Measurements from ENCODE around the gene ABHD3.
A peak's percentile ranks its signal among the peaks of the same experiment; 100 is the strongest.
"Not testable (repeated sequence)": the region's sequence is repeated elsewhere in the genome, so short reads cannot be mapped to it uniquely, and the experiment has no call there.

ABHD3 gene

DNA sequence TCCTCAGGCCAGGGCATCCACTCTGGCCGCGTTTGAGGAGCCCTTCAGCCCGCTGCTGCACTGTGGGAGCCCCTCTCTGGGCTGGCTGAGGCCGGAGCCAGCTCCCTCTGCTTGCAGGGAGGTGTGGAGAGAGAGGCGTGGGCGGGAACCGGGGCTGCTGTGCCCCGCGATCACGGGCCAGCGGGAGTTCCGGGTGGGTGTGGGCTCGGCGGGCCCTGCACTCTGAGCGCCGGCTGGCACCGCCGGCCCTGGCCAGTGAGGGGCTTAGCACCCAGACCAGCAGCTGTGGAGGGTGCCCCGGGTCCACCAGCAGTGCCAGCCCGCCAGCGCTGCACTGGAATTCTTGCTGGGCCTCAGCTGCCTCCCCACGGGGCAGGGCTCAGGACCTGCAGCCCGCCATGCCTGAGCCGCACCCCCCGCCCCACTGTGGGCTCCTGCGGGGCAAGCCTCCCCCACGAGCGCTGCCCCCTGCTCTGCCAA, 1.9 kb upstream of the ABHD3 start:
- DNase-seq: no peak

DNA sequence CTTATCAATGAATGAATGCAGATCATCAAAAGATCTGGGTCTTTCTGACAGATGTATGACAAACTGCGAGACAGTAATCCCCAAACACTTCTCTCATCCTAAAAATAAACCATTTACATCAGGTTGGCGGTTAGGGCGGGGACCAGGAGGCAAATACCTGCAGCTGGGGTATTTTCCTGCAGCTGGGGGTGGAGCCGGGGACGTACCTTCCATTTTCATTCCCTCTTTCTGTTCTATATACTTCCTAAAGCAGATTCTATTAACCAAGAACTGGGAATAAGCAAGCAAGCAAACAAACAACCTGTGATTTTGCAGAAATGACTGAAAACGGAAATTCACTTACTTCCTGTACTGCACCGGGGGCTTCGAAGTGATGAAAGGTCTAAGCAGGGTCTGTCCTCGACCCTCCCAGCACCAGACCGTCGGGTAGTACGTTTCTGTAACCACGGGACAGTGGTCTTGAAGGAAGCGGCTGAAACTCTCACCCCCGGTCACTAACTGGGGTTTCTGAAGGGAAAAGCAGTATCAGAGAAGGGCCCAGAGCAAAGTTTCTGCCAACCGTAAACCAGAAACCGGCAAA, 1.2 kb downstream of the ABHD3 start:
- DNase-seq: peak in 3 of 58 donors; percentile 3 to 38 (median 24)

DNA sequence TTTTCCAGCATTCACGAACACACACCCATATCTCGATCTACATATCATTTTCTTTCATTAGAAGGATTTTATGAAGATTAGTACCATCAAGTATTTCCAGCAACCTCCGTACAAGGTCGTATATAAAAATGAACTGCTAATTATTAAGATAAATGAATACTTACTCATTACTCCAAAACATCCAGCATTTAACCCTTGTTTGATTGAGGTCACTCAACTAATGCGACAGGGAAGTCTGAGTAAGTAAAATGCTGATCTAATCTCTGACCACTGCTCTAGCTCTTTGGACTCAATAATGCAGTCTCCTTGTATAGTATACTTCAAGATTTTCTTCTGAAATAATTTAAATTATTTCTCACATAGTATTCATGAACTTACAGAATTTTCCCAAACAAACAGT, 2.0 kb downstream of the ABHD3 start:
- DNase-seq: no peak

DNA sequence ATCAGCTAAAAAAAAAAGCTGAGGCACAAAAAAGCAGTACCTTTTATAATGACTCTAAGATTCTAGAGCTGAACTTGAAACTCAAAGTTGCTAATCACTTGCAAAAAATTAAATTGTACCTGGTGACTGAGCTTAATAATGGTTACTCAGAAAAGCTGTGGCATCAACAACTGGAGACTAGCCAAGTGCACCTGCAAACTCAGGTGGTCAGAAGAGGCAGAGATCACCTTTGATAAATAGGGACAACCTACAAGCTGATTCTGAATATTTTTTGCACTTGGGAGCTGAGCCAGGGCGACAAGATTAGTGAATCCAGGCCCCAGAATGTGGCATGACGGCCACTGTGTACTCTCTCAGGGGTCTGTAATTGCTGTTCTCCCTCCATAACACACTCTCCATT, 3.0 kb downstream of the ABHD3 start:
- no peak for DNase-seq

DNA sequence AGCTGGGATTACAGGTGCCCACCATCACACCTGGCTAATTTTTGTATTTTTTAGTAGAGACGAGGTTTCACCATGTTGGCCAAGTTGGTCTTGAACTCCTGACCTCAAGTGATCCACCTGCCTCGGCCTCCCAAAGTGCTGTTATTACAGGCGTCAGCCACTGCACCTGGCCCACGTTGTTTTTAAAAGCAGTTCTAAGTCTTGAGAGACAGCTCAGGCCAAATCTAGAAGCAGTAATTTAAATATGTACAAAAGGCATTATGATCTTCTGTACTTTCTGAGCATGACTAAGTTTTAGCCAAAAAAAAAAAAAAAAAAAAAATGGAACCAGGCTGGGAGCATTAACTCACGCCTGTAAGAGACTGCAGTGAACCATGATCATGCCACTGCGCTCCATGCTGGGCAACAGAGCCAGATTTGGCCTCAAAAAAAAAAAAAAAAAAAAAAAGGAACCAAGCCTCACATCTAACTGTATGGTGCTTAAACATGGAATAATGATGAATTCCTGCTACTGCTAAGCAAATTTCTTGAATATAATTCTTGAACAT, 4.0 kb downstream of the ABHD3 start:
- DNase-seq: no peak

DNA sequence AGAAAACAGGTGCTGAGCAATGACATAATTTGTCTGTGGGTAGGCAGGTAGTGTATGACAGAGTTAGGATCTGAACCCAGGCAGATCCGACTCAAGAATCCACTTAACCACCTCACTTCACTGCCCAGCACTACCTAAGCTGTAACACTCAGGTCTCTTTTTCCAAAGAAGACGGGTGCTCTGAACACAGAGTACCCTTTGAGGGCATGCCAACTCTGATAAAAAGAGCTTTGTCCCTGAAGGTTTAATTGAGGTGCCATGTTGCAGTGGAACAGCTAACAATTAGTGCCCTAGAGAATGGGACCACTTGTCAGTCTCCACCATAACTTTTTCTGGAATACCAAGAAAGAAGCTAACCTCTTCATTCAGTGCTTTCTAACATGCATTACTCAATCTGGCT, 11.3 kb downstream of the ABHD3 start:
- DNase-seq: no peak

DNA sequence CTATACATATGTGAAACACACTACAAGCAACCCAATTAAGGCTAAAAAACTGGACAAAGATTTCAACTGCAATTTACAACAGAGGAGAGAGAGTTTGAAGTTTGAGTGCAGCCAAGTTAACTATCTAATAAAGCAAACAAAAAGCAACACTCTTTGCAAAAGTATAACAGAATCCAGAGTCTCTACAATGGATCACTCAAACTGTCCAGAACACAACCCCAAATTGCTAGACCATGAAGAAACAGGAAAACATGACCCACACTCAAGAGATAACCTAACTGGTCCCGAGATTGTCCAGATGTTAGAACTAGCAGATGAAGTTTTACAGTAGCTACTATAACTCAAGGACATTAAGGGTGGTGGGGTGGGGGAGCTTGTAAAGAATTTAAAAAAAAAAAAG, 14.8 kb downstream of the ABHD3 start:
- no peak for DNase-seq

DNA sequence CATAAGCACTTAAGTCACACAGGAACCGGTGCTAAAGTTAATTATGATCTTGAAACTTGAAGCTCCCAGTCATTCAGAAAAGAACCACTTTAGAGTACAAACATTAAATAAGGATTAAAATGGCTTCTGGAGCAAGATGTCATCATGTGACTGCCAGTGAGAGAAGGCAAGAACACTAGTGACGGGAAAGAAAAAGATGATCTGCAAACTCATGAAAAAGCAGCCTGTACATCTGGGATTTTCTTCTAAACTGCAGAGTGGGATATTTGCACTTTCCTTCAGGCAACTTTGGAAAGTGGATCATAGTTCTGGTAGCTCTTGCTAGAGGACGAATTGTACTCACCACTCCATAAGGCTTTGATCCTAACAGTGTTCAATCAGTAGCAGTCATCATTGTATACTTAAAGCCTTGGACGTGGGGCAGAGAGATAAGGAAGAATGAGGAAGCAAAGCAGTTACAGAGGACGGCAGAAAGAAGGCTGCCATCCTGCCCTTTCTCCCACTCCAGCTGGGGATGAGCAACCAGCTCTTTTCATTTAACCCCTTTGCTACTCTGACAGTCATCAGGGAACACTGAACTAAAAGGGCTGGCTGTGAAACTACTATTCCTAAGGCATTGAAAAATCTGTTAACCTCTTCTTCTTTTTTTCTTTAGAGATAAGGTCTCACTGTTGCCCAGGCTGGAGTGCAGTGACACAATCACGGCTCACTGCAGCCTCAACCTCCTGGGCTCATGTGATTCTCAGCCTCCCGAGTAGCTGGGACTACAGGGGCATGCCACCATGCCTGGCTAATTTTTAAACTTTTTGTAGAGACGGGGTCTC, 18.1 kb downstream of the ABHD3 start:
- DNase-seq: no peak

DNA sequence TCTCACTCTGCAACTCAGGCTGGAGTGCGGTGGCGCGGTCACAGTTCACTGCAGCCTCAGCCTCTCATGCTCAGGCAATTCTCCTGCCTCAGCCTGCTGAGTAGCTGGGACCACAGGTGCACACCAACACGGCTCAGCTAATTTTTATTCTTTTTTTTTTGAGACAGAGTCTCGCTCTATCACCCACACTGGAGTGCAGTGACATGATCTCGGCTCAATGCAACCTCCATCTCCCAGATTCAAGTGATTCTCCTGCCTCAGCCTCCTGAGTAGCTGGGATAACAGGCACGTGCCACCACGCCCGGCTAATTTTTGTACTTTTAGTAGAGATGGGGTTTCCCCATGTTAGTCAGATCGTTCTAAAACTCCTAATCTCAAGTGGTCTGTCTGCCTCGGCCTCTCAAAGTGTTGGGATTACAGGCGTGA, 19.0 kb downstream of the ABHD3 start:
- DNase-seq: not testable (repeated sequence)

DNA sequence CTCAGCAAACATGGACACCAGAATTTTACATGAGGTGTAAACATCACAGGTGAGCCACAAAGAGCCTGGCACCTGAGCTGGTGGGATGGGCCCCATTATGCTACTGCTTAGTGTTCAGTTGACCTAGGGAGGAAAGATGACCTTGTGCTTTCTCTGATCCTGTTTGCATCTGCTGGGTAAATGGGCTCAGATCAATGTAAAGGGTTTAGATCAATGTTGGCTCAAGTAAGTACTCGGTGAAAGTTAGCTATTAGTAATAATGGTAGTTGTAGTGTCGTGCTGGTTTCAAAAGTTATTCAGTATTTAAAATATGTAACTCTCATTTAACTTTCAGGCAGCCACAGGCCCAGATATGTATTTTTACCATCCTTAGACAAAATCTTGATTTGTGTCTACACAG, 19.8 kb downstream of the ABHD3 start:
- no peak for DNase-seq

DNA sequence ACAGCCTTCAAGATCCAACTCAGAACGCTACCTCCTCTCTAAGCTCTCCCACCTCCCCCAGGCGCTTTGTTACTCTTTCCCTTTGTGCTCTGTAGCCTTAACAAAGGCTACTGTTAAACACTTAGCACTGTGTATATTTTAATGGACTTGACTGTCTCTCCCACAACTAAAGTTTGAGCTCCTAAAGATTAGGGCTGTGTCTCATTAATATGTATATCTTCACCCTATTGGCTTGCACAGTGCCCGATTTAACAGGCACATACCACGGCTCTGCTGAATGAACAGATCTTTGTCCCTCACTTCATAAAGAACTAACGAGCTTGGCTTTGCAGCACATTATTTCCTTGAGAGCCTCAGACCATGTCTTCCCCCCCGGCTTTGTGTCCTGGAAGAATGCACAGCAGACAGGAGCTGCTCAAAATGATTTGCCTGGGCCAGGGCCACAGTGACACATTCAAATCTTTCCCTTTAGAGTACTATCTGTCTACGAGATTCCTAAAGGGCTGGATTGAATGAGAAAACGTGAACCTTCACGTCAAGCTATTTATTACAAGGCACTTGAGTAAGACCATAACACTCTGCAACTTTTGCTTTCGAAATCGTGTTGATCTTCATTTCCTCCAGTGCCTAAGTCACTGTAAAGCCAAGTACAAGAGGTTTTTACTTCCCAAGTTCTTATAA, 22.1 kb downstream of the ABHD3 start:
- DNase-seq: peak in 2 of 58 donors; percentile 3 to 21

DNA sequence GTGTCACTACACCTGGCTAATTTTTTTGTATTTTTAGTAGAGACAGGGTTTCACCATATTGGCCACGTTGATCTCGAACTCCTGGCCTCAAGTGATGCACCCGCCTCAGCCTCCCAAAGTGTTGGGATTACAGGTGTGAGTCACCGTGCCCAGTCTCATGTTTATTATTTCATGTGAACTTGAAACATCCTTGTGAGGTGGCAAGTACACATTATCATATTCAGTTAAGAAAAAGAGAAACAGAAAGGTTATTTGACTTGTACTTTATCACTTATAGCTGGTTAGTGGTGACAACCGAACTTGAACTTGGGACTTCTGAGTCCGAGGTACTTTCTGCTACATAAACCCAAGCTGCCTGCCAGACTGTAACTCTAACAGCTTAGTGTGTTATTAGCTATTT, 24.4 kb downstream of the ABHD3 start:
- no peak for DNase-seq

DNA sequence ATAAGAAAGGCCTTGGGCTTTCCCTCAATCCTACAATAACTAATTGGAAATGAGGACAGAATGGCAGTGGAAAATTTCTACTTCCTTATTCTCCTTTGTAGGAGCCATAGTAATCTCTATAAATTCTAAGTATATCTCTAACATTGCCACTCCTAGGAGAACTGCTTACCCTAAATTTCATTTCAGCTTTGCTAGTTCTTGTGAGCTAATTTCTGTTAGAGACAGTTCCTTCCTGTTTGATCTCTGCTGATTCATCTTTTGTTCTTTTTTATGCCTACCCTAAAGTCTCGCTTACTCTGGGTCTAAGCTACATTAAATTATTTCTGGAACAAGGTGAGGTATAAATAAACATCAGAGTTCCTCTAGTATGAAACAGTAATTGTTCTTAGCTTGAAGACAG, 25.7 kb downstream of the ABHD3 start:
- DNase-seq: no peak

DNA sequence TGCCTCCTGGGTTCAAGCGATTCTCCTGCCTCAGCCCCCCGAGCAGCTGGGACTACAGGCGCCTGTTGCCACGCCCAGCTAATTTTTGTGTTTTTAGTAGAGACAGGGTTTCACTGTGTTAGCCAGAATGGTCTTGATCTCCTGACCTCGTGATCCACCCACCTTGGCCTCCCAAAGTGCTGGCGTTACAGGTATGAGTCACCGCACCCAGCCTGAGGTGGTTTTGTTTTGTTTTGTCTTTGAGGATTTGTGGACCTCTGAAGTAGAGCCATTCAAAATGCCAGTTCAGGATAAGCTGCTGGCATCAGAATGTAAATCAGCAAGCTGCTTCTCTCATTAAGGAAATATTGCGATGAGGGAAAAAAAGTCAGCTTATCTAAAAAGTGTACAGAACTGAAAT, 29.2 kb downstream of the ABHD3 start:
- DNase-seq: not testable (repeated sequence)

DNA sequence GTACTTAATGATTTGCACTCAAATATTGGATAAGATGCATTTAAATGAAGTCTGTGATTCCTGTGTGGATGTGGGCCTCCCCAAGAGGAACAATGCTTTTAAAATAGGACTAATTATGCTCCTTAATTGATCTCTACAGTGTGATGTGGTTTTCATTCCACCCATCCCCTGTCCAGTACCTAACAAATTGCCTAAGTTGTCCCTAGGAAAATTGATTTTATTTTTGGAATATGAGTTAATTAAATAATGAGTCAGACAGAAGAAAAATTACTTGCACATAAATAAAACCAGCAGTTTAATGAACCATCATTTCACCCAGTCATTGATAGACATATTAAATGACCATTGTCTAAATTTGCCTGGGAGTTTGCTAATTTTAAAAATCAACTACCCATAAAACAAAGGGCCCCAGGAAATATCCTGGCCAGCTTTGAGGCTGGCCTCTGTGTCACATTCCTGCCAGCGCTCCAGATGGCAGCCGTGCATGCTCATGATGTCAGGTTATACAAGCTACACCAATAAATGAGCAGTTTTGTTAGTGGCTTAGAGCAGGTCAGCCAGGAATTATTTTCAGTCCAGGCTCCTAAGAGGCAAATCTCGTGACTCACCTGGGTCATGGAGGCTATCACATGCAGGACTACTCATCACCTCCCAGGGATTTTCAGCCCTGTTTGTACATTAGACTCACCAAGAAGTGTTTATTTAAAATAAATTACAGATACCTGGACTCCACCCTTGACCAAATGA, 31.9 kb downstream of the ABHD3 start:
- peak in 14 of 58 donors; percentile 1 to 23 (median 5) for DNase-seq

DNA sequence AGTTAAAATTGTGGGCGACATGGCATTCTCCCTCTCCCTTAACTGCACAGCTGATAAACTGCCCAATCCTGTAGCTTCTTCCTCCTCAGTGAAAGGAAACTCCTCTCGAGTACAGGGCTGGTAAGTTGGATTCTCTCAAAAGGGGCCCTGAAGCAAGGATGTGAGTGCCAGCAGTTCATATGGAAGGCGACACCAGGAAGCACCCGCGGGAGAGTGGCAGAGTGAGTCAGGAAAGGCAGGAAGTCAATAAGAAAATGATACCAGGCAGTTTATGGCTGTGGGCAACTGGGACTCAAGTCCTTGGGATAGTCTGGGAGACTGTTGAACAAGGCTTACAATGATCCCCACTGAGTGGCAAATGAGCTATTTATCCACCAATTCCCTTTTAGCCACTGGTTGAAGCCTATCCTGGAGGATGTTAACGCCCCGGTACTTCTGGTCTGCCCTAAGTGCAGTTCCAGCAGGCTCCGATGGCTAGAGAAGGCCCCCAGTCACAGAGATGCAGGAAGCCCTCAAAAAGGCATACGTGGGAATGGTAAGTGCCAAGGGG, 34.8 kb downstream of the ABHD3 start:
- DNase-seq: no peak

DNA sequence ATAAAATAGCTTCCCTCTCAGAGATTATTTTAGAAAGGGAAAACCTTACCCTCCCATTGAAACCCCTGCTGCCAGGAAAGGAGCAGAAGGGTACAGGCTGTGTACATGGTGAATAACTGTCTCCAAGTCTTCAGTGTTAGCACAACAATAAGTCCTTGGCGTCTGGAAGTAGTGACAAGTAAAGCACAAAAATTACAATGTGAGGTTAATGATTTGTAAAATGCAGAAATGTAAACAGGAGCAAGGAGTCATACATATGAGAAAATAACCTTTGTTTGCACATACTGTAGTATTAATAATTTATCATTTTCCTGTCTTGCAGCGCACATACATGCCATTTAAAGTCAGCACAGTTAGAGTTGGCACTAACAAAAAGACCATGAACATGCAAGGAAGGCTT, 40.5 kb downstream of the ABHD3 start:
- DNase-seq: no peak

DNA sequence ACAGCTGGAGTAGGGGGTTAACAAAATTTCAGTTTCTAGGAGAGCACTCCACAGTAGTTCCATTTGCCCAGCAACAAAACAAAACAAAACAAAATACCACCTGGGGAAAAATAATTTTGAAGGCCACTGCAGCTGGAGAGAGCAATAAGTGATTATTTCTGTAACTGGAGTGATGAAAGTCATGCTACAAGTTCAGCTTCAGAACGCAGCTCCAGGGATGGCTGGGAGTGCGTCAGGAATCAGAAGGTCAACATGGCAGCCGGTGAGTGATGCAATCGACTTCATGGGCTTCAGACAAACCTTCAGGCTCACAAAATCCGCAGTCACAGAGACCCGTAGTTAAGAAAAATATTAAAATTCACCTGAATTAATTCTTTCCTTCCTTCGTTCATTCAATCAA, 41.0 kb downstream of the ABHD3 start:
- DNase-seq: no peak

DNA sequence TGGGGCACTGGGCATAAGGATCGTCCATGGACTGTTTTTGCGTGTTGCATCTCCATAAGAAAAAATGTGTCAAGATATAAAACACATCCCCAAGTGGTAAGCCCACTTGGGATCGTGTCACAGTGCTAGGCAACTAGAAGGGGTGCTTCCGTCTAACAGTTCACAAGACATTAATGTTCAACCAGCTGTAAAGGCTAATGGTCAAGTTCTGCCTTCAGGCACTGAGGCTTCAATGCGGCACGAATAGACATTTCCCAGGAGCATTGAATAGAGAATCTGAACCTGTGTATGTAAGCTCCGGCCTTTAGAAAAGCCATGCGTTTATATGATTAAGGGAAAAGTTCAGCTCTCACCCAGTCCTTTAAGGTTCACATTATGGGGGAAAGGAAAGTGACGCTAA, 42.0 kb downstream of the ABHD3 start:
- no peak for DNase-seq

DNA sequence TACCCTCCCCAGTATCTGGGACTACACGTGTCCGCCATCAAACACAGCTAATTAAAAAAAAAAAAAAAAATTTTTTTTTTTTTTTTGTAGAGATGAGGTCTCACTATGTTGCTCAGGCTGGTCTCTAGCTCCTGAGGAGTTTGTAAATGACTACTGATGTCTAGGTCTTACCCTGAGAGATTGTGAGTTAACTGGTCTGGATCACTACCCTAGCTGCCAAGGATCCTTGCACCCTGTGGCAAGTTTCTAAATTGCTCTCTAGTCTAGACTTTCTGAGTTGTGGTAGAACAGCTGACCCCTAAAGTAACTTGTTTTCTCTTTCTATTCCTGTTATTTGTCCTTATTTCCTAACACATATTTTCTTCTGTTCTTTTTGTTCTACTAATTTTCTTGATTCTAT, 44.5 kb downstream of the ABHD3 start:
- DNase-seq: no peak

DNA sequence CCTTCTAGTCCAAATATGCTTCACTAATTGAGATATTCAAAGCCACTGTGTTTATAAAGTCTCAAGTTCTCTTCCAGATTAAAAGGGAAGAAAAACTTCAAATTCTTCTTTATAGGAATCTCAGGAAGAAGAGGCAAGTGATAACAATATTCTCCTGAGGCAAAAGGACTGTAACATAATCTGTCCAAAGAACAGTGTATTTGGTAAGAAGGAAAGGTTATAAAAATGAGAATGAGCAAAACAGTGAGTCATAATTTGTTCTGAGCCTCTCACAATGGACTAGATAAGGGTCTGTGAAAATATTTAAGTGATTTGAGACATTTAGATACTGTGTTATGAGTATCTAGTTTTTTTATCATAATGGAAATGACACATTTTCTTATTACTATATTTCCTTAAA, 48.2 kb downstream of the ABHD3 start:
- no peak for DNase-seq

All from anterior cingulate cortex (tissue), 58 donors.